GM21423 (cell line): ENCODE measurements around the gene TMEM134.
A peak's percentile ranks its signal among the peaks of the same experiment; 100 is the strongest.

Source experiments
- ATAC-seq: cut with Tn5 transposase; IDR thresholded peaks from one replicate; pipeline ENCODE4 v1.9.1; 2021; ENCODE audit warnings: mild to moderate bottlenecking, moderate library complexity; ENCODE audit not compliant: unreplicated experiment

The TMEM134 gene

DNA sequence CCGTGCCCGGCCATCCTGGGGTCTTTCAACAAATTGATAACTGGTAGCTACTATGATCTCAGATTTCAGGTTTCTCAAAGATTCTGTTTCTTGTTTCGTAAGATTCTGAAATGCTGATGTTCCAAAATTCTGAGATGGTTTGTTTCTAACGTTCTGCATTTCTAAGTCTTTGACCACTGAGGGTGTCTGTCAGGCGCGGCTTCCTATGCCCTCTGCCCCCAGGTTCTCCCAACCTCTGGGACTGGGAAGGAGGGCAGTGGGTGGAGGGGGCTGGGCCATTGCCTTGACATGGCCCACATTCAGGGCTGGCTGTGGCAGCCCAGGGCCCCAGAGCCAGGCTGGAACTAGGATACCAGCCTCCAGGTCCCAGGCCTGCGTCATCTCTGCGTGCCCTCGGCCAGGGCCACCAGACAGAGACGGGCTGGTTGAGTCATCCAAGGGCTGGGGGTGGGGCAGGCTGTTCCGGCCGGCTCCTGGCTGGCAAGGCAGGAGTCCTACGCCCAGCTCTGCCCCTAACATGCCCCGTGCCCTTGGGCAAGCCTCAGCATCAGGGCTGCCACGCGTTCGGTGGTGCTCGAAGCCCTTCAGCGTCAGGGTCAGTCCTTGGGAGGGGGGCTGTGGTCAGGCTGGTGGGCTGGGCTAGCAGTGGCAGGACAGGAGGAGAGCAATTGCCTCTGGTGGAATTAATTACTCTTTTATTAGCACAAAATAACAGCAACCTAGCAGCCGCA lies 5.2 kb downstream of the TMEM134 start:
- no peak for ATAC-seq

DNA sequence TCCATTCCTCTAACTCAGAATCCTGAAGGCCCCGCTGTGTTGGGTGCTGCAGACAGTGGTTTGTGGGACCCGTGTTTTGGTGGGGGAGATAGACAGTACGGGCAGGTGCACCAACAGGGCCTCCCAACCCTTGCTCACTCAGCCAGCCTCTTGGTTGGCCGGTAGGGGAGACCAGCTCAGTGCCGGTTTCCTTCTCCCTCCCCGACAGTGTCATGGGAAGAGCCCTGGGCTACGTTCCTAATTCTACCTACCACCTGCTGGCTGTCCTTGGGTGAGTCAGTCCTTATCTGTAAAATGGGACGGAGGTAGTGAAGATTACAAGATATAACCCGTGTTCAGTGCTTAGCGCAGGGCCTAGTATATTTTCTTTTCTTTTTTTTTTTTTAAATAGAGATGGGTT lies 5.9 kb downstream of the TMEM134 start:
- no peak for ATAC-seq

GRCh38 chr11:67458266-67458665 lies 10.8 kb downstream of the TMEM134 start:
- no peak for ATAC-seq

GRCh38 chr11:67457453-67457852 lies 11.6 kb downstream of the TMEM134 start:
- no peak for ATAC-seq

DNA sequence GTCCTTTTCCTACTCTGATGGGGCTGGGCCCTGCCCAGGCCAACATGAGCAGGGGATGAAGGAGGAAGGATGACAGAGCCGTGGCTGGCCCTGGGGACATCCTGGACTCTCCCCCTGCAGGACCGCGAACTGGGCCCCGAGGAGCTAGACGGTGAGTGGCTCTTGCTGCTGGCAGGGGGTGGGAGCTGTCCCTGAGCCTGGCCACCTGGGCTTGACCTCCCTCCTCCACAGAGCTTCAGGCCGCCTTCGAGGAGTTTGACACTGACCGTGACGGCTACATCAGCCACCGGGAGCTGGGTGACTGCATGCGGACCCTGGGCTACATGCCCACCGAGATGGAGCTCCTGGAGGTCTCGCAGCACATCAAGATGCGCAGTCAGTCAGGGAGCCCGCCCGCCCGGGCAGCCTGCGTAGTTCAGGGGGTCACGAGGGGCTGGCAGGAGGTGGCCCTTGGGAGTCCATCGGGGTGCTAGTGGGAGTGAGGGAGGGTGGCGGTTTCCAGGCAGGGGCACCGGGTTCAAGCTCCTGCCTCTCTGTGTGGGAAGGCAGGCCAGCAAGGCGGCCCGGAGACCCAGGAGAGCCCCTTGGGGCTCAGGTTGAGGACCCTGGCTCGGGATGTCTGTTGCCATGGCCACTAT lies 12.9 kb downstream of the TMEM134 start:
- ATAC-seq: no peak

DNA sequence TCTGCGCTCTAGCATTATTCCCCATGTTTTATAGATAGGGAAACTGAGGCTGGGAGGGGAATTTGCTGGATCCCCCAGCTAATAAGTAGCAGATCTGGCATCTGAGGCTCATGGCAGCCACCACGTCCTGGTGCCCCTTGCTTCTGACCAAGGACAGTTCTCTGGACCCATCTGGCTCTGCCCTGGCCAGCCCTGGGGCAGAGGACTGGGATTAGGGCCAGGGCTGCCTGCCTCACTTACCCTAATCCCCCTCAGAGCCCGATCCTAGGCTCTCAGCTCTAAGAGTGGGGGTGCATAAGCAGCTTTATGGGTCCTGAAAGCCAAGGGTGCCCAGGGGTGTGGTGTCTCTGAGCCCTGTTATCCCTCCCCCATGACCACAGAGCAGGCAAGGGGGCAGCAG lies 14.0 kb downstream of the TMEM134 start, which contains the start of gene CABP4:
Gene CABP4 (plus strand): TSS at position 301 of the 400 bp plus-strand sequence. CDS start 70 bp downstream, at position 371.
- ATAC-seq: no peak

DNA sequence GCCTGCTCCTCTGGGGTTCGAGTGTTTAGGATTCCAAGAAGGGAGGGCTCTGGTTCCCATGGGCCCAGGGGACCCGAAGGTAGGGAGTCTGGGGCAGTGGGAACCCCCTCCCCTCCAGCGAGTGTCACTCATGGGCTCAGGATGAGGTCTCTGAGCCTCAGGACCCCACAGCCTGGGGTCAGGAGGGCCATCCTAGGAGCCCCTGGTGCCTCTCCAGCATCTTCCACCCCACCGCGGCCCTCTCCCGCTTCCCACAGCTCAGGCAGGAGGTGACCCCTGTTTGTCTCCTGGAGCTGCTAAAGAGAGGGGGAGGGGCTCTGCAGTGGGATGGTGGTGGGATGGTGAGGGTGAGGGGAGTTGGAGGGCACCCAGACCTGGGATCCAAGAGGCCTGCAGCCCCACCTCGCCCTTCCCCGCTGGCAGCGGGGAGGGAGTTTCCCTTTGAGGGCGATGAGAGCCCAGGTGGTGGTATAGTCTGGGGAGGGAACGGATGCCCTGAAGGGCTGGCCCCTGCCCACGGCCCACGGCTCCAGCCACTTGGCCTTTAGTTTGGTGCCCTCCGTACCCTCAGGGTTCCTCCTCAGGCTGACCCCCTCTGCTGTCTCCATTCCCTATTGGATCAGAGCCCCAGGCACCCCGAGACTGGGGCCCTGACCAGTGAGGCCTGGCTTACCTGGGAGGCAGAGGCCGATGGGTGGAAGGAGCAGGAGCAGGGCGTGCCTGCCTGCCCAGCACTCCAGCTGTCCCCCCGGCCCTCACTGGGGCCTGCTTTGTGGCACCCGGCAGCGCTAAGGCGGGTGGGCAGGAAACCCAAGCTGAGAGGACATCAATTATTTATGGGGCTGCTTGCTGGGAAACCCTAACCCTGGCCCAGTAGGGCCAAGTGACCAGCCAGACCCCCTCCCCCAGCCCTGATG lies 15.0 kb downstream of the TMEM134 start:
- no peak for ATAC-seq

- ATAC-seq: no peak
Observed at GRCh38 chr11:67452141-67452952, 16.7 kb downstream of the TMEM134 start, which contains the start of gene GPR152. TSS of gene GPR152 (minus strand) at chr11:67452729. CDS start at chr11:67452724, 5 bp downstream.

GRCh38 chr11:67451658-67451976 lies 17.4 kb downstream of the TMEM134 start:
- no peak for ATAC-seq

DNA sequence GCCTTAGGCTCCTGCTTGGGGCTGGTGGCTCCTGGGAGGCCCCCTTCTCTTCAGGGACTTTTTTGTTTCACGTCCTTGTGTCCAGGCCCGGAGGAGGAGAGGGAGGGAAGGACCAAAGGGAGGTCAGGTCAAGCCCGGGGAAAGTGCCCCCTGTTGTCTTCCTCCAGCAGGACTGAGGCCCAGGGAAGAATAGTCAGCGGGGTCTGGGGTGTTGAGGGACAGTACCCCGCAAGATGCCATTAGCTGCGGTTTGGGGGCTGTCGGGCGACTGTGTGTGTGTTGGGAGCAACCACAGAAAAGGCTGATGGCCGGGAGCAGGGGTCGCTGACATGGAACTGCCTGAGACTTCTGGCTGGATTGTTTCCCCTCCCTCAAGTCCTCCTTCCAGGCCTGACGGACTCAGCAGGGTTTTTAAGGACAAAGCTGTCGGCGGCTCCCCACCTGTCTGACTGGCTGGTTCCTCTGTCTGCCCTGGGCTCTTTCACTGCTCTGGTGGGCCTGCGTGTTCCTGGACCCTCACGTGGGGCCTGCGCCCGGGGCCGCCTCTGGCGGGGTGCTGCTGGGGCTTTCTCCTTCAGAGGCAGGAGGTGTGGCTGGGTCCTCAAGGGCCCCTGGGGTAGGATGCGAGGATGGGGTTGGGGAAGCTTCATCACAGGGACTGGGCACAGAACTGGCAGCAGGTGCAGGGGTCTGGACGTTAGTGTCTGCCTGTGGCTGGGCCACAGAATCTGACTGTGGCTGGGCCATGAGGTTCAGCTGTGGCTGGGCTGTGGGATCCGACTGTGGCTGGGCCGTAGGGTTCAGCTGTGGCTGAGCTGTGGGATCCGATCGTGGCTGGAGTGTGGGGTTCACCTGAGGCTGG lies 18.0 kb downstream of the TMEM134 start:
- ATAC-seq: no peak

GRCh38 chr11:67449116-67449844 lies 19.8 kb downstream of the TMEM134 start:
- no peak for ATAC-seq

DNA sequence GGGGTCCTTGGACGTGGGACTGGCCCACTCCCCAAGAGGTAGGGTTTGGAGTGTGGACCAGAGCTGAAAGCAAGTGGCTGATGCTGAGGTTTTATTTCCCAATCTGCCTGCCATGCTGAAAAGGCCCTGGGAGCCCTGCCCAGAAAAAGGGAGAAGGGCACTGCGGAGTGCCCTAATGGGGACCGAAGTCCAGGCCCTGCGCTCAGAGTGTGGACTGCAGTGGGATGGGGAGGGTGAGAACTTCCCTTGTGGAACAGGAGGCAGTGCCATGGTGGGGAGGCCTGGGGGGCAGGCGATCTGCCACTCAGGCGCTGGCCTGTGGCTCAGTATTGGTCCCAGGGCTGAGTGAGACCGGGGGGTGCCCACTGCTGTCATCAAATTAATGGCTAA lies 20.8 kb downstream of the TMEM134 start:
- ATAC-seq: no peak

DNA sequence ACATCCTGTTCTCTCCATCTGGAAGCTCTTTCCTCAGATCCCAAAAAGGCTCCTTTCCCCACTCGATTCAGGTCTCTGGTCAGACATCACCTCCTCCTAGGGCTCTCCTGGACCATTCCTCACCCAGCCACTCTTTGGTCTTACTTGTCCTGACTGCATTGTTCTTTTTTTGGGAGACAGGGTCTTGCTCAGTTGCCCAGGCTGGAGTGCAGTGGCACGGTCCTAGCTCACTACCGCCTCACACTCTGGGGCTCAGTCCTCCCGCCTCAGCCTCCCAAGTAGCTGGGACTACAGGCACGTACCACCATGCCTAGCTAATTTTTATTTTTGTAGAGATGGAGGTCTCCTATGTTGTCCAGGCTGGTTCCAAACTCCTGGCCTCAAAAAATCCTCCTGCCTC lies 23.5 kb downstream of the TMEM134 start:
- ATAC-seq: no peak

DNA sequence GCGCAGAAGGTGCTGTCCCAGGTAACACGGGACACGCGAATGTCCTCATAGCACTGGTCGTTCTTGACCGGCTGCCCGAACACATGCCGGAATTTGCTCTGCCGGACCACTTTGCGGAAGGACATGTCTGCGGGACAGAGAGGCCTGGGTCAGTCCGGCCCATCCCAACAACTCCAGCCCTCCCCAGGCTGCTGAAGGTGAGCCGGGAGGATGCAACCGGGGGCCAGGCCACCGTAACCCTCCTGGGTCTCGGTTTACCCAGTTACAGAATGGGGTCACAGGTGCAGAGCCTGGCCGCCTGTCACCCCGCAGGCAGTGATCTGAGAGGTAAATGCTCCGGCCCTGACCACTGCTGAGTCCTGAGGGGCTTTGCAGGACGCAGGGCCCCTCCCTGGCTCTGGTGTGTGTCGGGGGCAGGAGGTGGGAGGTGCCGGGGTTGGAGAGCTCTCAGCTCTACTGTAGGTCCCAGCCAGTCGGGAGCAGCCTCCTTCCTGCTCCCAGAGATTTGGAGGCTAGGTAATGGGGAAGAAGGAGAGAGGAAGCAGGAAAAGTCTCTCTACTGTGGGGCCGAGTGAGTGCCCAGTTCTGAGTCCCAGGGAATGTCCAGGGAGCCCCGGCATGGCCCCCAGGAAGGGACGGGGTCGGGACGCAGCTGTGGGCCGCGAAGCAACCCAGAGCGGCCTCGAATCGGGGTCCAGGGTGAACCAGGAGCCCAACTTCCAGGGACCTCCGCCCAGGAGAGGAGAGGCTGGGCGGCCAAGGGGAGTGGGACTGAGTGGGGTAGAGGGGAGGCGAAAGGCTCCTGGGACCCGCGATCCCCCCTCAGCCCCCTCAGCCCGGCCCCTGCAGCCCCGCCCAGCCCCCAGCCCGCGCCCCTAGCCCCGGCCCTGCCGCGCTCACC lies 26.3 kb downstream of the TMEM134 start:
- ATAC-seq: peak; percentile 8

DNA sequence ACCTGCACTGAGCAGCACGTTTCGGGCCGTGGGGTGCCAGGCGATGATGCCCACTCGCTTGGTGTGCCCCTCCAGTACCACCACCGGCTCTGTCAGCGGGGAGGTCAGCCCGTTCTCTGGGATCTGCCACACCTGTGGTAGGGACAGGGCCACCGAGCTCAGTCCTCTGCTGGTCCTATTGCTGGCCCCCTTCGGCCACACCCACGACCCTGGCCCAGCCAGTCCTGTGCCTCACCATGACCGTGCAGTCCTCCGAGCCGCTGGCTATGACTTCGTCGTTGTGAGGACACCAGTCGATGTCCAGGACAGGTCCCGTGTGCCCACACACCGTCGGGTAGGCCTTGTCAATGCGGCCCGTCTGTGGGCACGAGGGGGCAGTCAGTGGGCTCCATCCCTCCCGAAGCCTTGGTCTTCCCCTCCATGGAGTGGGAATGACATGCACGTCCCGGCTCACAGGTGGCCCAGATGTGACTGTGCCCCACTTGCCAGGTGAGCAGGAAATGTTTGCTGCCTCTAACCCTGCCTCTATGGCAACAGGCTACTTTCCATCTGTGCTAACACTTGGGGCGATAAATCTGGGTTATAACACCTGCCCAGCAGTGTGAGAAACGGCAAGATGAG lies 27.2 kb downstream of the TMEM134 start:
- ATAC-seq: no peak

DNA sequence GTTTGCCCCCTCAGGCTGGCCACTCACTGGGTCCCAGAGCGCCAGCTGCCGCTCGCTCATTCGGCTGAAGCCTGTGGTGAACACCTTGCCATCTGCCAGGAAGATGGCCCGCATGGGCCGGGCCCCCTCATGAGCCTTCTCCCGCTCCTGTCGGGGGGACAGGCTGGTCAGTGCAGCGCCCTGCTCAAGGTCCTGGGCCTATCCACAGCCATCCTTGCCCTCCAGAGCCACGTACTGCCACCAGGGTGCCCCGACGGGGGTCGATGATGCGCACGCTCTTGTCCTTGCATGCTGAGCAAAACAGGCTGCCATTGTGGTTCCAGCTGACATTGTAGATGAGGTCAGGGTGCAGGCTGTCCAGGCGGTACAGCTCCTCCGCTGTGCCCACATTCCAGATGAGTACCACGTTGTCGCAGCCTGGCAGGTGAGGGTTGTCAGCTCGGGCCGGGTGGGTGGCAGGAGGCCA lies 27.9 kb downstream of the TMEM134 start:
- ATAC-seq: no peak
